Neural cell (in vitro differentiated cells): ENCODE data around the gene MYCN. TPM values are rescaled to one million over a fixed set of nuclear protein-coding genes. Genes with fewer than 3 reads are reported as not detected.

Source experiments
- H2AFZ ChIP-seq: fragments of 200-600, 300-800 bp; sonication (generic), shearing (Covaris generic); 2 replicates; pipeline ENCODE4 v1.6.0; 2014; ENCODE audit warnings: low read depth, mild to moderate bottlenecking, antibody characterized with exemption, low read length, moderate library complexity
- H3F3A ChIP-seq: fragments of 200-600 bp; shearing (Covaris generic); 2 replicates; pipeline ENCODE4 v1.6.1; 2016; ENCODE audit warnings: mild to moderate bottlenecking, moderate library complexity, mixed read lengths, antibody characterized with exemption, low read length; ENCODE audit not compliant: insufficient read depth, poor library complexity, severe bottlenecking
- H3K27ac ChIP-seq: fragments of 200-600, 300-800 bp; sonication (generic), shearing (Covaris generic); 2 replicates; pipeline ENCODE4 v1.5.1; 2014; ENCODE audit warnings: mild to moderate bottlenecking, low read length, moderate library complexity
- H3K27me3 ChIP-seq: fragments of 300-800, 200-600 bp; sonication (generic), shearing (Covaris generic); 2 replicates; pipeline ENCODE4 v1.6.0; 2014; ENCODE audit warnings: mild to moderate bottlenecking, low read depth, low read length, moderate library complexity; ENCODE audit not compliant: insufficient read depth
- H3K36me3 ChIP-seq: fragments of 300-800, 200-600 bp; sonication (generic), shearing (Covaris generic); 2 replicates; pipeline ENCODE4 v1.5.1; 2014; ENCODE audit warnings: mild to moderate bottlenecking, antibody characterized with exemption, low read length, moderate library complexity; ENCODE audit not compliant: insufficient read depth
- H3K4me2 ChIP-seq: fragments of 300-800, 200-600 bp; sonication (generic), shearing (Covaris generic); 2 replicates; pipeline ENCODE4 v1.6.0; 2014; ENCODE audit warnings: mild to moderate bottlenecking, low read length
- H3K4me3 ChIP-seq: fragments of 300-800, 200-600 bp; sonication (generic), shearing (Covaris generic); 2 replicates; pipeline ENCODE4 v1.5.1; 2014; ENCODE audit warnings: mild to moderate bottlenecking, low read length, moderate library complexity
- H3K79me2 ChIP-seq: fragments of 200-600 bp; shearing (Covaris generic); replicated peaks from 2 replicates; pipeline ENCODE4 v1.6.0; 2014; ENCODE audit warnings: mild to moderate bottlenecking, low read length, moderate library complexity; ENCODE audit not compliant: insufficient read depth
- H3K9ac ChIP-seq: fragments of 300-800, 200-600 bp; sonication (generic), shearing (Covaris generic); 2 replicates; pipeline ENCODE4 v1.6.1; 2016; ENCODE audit warnings: mild to moderate bottlenecking, low read length, mixed read lengths
- H3K9me2 ChIP-seq: fragments of 200-600 bp; shearing (Covaris generic); 2 replicates; pipeline ENCODE4 v1.6.1; 2016; ENCODE audit warnings: mild to moderate bottlenecking, low read length, mixed read lengths; ENCODE audit not compliant: insufficient read depth
- H3K9me3 ChIP-seq: fragments of 200-600, 300-800 bp; sonication (generic), shearing (Covaris generic); 2 replicates; pipeline ENCODE4 v1.6.1; 2016; ENCODE audit warnings: mild to moderate bottlenecking, mixed run types, low read length, moderate library complexity, mixed read lengths
- H4K20me1 ChIP-seq: fragments of 200-600 bp; shearing (Covaris generic); 2 replicates; pipeline ENCODE4 v1.6.1; 2016; ENCODE audit warnings: mild to moderate bottlenecking, mixed run types; ENCODE audit not compliant: insufficient read depth
- EP300 ChIP-seq: fragments of 450-650 bp; conservative IDR thresholded peaks from 2 replicates; pipeline ENCODE4 v1.6.1; 2014; ENCODE audit warnings: antibody characterized with exemption, mild to moderate bottlenecking, moderate library complexity; ENCODE audit not compliant: poor library complexity, severe bottlenecking
- EZH2 ChIP-seq: fragments of 200-600, 300-800 bp; shearing (Covaris generic), sonication (generic); IDR thresholded peaks from 2 replicates; pipeline ENCODE4 v1.6.1; 2014; ENCODE audit warnings: antibody characterized with exemption, low read length, borderline replicate concordance, mild to moderate bottlenecking; ENCODE audit not compliant: insufficient read depth, poor library complexity, severe bottlenecking
- MXI1 ChIP-seq: fragments of 450-650 bp; conservative IDR thresholded peaks from 2 replicates; pipeline ENCODE4 v1.6.1; 2014; ENCODE audit warnings: antibody characterized with exemption, mild to moderate bottlenecking; ENCODE audit not compliant: poor library complexity, severe bottlenecking
- POLR2AphosphoS5 ChIP-seq: IDR thresholded peaks from 2 replicates; pipeline ENCODE4 v1.6.1; 2012
- RAD21 ChIP-seq: fragments of 450-650 bp; conservative IDR thresholded peaks from 2 replicates; pipeline ENCODE4 v1.6.1; 2014; ENCODE audit warnings: antibody characterized with exemption, mild to moderate bottlenecking, moderate library complexity
- REST ChIP-seq: IDR thresholded peaks from 2 replicates; pipeline ENCODE4 v1.6.1; 2012; ENCODE audit warnings: borderline replicate concordance
- SMC3 ChIP-seq: fragments of 450-650 bp; conservative IDR thresholded peaks from 2 replicates; pipeline ENCODE4 v1.6.1; 2014; ENCODE audit warnings: antibody characterized with exemption, mild to moderate bottlenecking, moderate library complexity; ENCODE audit not compliant: poor library complexity
- TAF1 ChIP-seq: IDR thresholded peaks from 2 replicates; pipeline ENCODE4 v1.6.1; 2012; ENCODE audit warnings: low read depth
- polyA plus RNA-seq: library from polyadenylated mRNA; depleted of rRNA; stranded (reverse); fragments of >200 nt; gene quantifications from 2 replicates; pipeline ENCODE4 v1.2.3, GENCODE V29; 2014
- TF ChIP-seq, protein P1 (sequence below): fragments of 450-650 bp; IDR thresholded peaks from 2 replicates; pipeline ENCODE4 v1.5.1; 2014; ENCODE audit warnings: antibody characterized with exemption, mild to moderate bottlenecking, moderate library complexity; ENCODE audit not compliant: poor library complexity, severe bottlenecking

Gene MYCN
- polyA plus RNA-seq, 1 donor from 2014 or later = 25.1 TPM

DNA sequence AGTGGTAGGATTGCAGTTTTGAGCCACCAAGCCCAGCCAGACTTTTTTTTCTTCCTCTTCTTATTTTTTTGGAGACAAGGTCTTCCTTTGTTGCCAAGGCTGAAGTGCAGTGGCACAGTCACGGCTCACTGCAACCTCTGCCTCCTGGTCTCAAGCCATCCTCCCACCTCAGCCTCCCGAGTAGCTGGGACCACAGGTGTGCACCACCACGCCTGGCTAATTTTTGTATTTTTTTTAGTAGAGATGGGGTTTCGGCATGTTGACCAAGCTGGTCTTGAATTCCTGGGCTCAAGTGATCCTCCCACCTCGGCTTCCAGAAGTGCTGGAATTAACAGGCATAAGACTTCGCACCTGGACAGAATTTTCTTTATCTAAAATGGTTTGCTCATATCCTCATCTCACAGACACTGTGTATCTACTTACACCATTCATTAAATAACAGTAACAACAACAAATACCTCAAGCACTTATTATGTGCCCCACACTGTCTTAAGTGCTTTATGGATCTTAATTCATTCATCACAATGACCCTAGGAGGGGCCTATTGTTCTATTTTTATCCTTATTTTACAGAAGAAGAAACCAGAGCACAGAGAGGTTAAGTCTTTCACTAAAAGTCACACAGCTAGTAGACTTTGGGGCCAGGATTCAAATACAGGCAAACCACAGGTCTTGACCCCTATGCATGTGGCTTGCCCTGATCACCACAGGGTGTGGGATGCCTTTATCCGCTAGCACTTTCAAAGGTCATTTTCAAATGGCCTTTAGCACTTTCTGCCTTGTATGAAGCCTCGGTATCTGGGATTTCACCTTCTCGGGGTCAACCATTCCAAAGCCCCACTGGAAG is 39.6 kb downstream of the MYCN start:
- Histone ChIP-seq H3K4me3 (no peak overlapping the region), H2AFZ (no peak overlapping the region), H3K9me3 (no peaks in the 10 kb centered on the region), H3K27ac (no peak overlapping the region), H3K27me3 (no peaks in the 10 kb centered on the region), H3K9me2 (no peaks in the 10 kb centered on the region), H3K9ac (no peak overlapping the region), H3K4me2 (no peak overlapping the region), H4K20me1 (no peaks in the 10 kb centered on the region), H3K36me3 (no peaks in the 10 kb centered on the region), H3F3A (no peaks in the 10 kb centered on the region), H3K79me2 (no peaks in the 10 kb centered on the region)
- TF ChIP-seq TAF1 = no peak
- TF ChIP-seq EP300 = no peak
- TF ChIP-seq EZH2 = no peak
- no peak for TF ChIP-seq POLR2AphosphoS5
- TF ChIP-seq, protein P1, sequence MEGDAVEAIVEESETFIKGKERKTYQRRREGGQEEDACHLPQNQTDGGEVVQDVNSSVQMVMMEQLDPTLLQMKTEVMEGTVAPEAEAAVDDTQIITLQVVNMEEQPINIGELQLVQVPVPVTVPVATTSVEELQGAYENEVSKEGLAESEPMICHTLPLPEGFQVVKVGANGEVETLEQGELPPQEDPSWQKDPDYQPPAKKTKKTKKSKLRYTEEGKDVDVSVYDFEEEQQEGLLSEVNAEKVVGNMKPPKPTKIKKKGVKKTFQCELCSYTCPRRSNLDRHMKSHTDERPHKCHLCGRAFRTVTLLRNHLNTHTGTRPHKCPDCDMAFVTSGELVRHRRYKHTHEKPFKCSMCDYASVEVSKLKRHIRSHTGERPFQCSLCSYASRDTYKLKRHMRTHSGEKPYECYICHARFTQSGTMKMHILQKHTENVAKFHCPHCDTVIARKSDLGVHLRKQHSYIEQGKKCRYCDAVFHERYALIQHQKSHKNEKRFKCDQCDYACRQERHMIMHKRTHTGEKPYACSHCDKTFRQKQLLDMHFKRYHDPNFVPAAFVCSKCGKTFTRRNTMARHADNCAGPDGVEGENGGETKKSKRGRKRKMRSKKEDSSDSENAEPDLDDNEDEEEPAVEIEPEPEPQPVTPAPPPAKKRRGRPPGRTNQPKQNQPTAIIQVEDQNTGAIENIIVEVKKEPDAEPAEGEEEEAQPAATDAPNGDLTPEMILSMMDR = no peak
- TF ChIP-seq MXI1 = no peak
- no peak for TF ChIP-seq REST
- TF ChIP-seq SMC3 = no peak
- TF ChIP-seq RAD21 = no peak

DNA sequence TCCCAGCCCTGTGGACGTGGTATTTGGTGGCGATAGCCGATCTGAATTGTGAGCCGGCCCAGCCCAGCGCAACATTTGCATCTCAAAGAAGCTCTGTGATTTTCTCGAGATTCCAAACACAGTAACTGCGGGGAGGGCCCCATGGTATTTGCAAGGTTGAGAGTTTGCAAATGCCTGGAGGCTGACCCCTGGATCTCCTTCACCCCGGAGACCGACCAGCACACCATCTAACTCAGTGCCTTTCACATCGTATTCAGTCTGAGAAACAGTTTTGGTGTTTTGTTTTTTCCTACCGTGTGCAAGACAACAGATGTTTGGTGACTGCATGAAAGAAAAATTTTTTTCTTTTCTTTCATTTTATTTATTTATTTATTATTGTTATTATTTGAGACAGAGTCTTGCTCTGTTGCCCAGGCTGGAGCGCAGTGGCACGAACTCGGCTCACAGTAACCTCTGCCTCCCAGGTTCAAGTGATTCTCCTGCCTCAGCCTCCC is 40.3 kb downstream of the MYCN start:
- Histone ChIP-seq H2AFZ (no peak overlapping the region), H3K27me3 (no peaks in the 10 kb centered on the region), H3K4me3 (no peak overlapping the region), H3K9me2 (no peaks in the 10 kb centered on the region), H3K36me3 (no peaks in the 10 kb centered on the region), H3K27ac (no peak overlapping the region), H3K9ac (no peak overlapping the region), H3K4me2 (no peak overlapping the region), H3F3A (no peaks in the 10 kb centered on the region), H3K9me3 (no peaks in the 10 kb centered on the region), H4K20me1 (no peaks in the 10 kb centered on the region), H3K79me2 (no peaks in the 10 kb centered on the region)
- TF ChIP-seq POLR2AphosphoS5 (no peak), SMC3 (no peak), EZH2 (no peak), RAD21 (no peak)
